GM23248 (cell line): ENCODE measurements around the gene CTTNBP2.

Experiments used
- EZH2 ChIP-seq: fragments of 200-600 bp; sonication (generic); IDR thresholded peaks from 2 replicates; pipeline ENCODE4 v1.6.1; 2018; ENCODE audit warnings: antibody characterized with exemption, mild to moderate bottlenecking; ENCODE audit not compliant: insufficient read depth, poor library complexity, severe bottlenecking
- EZH2phosphoT487 ChIP-seq: fragments of 200-600 bp; sonication (generic); IDR thresholded peaks from 2 replicates; pipeline ENCODE4 v1.6.1; 2018; ENCODE audit warnings: antibody characterized with exemption, moderate library complexity, mild to moderate bottlenecking, low read depth; ENCODE audit not compliant: insufficient read depth

- TF ChIP-seq EZH2 (no peak), EZH2phosphoT487 (no peak)
Observed at GRCh38 chr7:117679120-117679519, 194.1 kb downstream of the CTTNBP2 start.
